GM04503 (cell line): ENCODE results near the gene ATG16L2.
"Not testable (repeated sequence)": the region's sequence is repeated elsewhere in the genome, so short reads cannot be mapped to it uniquely, and the experiment has no call there.

Experiments used
- DNase-seq: peaks from one replicate; pipeline ENCODE4 v3.0.0-alpha.2; 2012; ENCODE audit warnings: low read depth

Gene ATG16L2

DNA sequence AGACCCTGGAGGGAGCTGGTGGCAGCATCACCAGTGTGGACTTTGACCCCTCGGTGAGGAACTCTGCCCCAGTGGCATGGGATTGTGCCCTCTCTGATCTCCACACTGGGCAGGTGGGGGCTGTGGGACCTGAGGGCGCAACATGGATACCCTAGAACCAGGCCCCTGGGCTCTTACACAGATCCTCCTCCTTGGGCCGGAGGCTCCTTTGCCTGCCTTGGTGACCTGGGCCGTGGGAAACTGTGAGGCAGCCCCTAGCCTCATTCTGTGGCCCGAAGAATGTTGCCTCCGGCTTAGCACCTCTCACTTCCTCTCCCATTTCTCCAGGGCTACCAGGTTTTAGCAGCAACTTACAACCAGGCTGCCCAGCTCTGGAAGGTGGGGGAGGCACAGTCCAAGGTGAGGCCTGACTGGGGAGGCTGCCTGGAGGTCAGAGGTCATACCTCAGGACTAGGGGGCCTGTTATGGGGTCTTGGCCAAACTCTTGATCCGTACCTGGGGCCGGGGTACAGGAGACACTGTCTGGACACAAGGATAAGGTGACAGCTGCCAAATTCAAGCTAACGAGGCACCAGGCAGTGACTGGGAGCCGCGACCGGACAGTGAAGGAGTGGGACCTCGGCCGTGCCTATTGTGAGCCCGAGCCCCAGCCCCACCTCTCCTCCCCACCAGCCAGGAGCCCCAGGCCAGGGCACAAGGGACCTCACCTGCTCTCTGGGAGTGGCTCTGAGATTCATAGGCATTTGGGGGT lies 12.2 kb downstream of the ATG16L2 start:
- no peak for DNase-seq

DNA sequence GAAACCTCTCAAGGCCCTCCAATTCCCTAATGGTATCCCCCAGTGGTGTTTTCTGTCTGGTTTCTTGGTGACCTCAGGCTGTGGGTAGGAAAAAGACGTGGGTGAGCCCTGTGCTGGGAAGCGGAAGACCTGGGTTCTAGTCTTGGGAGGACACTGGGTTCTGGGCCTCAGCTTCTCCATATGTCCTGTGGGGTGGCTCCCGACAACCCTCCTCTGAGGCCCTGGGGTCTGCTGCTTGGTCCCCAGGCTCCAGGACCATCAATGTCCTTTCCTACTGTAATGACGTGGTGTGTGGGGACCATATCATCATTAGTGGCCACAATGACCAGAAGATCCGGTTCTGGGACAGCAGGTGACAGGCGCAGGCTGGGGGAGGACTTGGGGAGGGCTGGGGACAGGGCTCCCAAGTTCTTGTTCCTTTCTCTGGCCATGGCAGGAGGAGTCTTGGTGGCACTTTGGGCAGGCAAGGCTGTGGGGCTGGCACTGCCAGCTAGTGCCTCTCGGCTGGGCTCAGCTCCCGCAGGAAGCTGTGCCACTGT lies 12.8 kb downstream of the ATG16L2 start:
- DNase-seq = no peak

DNA sequence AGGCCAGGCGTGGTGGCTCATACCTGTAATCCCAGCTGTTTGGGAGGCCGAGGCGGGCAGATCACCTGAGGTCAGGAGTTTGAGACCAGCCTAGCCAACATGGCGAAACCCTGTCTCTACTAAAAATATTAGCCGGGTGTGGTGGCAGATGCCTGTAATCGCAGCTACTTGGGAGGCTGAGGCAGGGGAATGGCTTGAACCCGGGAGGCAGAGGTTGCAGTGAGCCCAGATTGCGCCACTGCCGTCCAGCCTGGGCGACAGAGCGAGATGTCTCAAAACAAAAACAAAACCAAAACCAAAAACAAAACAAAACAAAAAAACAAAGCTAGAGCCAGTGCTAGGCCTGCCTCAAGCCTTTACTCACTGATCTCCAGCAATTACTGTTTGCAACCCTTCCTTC lies 13.4 kb downstream of the ATG16L2 start:
- not testable (repeated sequence) for DNase-seq

DNA sequence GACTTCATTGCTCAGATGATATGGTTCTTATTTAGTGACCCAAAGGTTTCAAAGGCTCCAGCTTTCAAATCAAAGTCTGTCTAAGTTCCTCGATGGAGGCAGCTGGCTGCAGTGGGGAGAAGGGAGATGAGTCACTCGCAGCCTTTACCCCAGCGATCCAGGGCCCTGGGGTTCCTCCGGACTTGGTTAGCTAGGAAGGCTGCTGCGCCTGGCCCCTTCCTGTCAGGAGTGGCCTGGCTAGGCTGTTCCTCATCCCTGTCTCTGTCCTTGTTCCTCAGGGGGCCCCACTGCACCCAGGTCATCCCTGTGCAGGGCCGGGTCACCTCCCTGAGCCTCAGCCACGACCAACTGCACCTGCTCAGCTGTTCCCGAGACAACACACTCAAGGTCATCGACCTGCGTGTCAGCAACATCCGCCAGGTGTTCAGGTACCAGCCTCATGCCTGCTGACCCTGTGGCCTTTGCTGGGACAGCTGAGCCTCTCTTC lies 13.9 kb downstream of the ATG16L2 start:
- DNase-seq = no peak

DNA sequence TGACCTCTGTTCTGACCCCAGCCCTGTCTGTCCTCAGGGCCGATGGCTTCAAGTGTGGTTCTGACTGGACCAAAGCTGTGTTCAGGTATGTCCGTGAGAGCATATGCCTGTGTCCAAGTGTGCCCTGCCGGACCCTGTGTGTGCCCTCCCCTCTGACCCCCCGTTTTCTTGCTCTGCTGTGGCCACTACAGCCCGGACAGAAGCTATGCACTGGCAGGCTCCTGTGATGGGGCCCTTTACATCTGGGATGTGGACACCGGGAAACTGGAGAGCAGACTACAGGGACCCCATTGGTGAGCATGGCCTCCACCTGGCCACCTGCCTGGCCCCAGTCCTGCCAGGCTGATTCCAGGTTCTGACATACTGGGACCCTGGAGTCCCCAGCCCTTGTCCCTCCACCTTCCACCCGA lies 14.5 kb downstream of the ATG16L2 start:
- no peak for DNase-seq

DNA sequence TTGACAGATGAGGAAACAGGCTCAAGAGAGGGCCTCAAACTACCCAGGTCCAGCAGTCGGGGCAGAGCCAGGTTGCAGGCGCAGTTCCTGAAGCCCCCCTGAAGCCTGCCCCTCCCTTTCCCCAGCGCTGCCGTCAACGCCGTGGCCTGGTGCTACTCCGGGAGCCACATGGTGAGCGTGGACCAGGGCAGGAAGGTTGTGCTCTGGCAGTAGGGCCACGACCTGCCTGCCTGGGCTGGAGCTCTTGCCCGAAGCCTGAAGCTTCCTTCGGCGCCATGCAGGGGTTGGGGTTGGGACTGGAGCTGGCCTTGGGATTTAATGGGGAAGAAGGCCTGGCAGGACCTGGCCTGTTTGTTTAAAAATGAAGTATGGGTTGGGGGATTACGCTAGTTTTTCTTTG lies 15.0 kb downstream of the ATG16L2 start:
- no peak for DNase-seq

DNA sequence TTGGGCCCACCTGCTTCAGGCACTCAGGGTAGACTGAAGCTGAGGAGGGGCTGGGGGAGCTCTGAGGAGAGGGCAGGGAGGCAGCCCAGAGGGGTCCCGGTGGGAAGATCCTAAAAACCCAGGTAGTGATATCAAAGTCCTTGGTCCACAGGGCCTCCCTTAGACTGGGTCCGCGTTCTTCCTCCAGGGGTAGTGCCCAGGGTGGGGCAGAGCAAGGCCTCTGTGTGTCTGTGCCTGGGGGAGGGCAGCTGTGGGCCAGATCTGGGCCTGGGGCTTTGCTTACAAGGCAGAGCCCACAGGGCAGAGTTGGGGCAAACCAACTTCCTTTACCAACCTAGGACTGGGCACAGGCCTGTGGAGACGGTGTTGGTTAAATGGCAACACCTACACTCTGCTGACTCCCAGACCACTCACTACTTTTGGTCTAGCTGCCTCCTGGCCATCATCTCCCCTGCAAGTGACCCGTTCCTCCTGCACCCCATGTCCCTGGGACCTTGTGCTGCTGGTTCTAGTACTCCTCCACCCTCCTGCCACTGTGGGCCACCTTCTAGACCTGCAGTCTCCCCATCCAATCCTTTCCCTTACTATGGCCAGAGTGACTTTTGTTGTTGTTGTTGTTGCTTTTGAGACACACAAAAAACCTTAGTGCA lies 15.8 kb downstream of the ATG16L2 start:
- no peak for DNase-seq

DNA sequence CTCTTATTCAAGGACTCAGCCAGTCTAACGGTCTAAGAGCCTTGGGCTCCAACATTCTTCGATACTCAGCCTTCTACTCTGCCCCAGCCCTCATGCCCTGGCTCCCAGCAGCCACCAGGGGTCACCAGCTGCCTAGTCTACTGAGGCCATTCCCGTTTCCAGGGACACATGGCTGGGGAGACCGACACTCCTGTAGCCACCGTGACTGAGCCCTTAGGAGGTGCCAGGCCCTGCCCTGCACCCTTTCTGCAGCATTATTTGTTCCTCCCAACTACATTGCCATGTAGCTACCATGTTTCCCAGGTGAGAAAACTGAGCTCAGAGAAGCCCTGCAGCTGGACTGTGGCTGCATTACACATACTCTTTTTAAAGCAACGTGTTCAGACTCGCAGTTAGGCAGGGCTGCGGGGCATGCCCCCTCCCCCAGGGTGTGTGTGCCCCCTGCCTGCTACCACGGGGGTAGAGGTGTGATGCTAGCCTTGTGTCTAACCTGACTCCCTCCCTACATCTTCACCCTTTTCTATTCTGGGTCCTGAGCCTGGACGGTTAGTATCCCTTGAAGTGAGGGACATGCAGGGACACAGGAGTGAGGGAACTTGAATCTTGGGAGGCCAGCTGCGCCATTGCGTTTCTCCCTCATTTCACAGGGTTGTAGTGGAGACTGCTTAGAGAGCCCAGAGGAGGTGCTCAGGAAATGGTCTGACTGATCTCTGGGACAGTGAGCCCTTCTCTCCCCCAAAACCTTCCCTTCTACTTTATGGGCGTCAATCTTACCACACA lies 17.5 kb downstream of the ATG16L2 start:
- DNase-seq = no peak

DNA sequence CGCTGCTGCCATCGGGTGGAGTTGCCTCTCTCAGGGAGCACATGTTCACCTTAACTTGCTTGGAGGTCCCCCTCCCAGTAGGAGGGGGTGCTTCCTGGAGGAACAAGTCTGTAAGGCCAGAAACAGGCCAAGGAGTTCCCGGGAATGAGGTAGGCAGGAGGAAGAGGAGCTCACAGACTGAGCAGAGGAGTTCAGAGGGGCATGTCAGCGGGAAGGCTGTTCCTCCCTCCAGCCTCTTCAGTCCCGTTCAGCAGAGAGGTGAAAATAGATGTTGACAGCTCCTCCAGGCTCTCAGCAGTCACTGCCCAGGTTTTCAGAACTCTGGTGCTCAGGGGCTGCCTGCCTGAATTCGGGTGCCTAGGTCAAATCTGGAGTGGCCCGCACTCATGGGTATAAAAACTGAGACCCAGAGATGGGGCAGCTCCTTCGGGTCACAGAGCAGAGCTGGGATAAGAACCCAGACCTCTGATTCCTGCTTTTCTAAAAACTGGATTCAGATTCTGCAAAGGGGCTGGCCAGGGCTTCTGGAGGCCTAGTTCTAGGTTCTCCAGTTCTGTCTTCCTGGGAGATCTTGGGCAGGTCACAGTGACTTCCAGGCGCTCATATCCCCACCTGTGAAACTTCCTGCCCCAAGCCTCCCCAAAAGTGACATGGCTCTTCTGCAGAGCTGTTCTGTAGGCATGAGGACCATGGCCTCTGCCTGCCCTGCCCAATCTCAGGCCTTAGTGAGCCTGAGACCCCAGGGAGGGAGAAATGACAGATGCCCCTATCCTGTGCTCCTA lies 18.3 kb downstream of the ATG16L2 start:
- DNase-seq = no peak

DNA sequence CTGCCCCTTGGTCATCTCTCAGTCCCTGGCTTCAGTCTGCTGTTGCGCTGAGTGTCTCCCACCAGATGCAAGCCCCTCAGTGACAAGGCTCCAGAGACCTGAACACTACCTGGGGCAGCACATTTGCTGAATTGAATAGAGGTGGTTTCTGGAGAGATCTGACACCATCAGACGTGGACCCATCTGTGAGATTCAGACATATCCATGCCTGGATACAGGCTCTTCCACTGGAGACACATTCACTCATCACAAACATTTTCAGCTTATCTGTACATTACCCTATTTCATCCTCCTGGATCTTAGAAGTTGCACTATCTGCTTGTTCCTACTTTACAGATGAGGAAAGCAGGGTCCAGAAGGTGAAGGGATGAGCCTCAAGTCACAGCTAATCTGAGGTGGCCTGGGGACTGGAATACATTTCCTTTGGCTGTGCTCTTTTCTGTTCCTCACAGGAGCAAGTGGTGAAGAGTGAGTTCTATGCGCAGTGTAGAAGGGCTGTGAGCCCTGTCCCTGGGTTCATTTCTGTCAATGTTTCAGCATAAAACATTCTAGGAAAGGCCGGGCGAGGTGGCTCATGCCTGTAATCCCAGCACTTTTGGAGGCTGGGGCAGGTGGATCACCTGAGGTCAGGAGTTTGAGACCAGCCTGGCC lies 19.0 kb downstream of the ATG16L2 start:
- DNase-seq = no peak

DNA sequence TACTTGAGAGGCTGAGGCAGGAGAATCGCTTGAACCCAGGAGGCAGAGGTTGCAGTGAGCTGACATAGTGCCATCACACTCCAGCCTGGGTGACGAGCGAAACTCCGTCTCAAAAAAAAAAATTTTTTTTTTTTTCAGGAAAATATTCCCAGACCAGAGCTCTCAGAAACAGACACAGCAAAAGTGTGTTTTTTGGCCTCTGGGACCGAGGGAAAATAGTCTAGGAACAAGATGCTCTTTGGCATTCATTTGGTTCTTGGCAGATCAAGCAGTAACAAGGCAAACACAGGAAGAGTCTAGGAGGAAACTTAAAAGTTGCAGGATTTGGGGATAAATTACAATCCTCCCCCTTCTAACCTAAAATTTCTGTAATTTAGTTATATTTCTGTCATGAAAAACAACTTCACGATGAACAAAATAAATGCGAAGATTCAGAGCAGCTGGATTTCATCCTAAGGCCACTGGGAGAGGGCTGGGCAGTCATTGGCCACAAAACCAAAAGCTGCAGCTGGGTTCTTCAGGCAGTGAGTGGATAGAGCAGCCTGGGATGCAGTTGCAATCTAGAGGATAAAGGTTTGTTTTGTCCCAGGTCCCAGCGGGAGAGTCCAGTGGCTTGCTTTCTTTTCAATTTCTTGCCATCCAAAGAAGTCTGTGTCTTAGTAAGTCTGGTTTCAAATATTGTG lies 19.7 kb downstream of the ATG16L2 start:
- DNase-seq = no peak

DNA sequence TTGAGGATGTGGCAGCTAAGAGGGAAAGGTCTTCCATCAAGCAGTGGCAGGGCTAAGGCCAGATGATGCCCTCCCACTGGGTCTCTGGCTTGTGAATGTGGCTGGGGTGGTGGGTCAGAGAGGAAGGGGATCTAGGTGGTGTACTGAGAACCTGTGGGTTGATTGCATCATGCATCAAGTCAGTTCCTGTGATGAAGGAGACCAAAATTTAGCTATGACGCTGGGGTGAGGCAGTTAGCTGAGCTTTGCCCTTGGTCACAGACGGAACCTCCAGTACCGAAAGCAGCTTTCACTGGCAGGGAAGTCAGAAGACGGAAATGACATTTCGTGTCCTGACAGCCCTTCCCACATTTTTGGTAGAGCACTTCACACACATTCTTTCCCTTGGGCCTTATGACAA lies 20.7 kb downstream of the ATG16L2 start:
- no peak for DNase-seq

DNA sequence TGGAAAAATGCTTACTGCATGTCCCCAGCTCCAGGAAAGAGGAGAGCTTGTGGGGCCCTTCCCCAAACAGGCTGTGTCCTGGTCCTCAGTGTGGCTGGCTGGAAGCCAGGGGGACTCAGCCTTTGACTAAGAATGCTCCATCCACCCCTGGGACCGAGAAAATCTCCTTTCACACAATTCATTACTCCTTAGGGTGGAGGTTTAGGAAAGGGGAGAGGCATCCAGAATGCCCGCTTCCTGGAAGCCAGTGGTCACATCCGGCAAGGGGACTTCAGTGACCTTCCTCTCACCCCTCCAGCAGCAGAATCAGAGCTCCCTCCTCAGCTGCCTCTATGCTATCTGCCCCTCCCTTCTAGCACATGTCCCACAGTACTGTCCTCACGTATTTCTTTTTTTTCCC lies 21.9 kb downstream of the ATG16L2 start:
- DNase-seq = no peak

DNA sequence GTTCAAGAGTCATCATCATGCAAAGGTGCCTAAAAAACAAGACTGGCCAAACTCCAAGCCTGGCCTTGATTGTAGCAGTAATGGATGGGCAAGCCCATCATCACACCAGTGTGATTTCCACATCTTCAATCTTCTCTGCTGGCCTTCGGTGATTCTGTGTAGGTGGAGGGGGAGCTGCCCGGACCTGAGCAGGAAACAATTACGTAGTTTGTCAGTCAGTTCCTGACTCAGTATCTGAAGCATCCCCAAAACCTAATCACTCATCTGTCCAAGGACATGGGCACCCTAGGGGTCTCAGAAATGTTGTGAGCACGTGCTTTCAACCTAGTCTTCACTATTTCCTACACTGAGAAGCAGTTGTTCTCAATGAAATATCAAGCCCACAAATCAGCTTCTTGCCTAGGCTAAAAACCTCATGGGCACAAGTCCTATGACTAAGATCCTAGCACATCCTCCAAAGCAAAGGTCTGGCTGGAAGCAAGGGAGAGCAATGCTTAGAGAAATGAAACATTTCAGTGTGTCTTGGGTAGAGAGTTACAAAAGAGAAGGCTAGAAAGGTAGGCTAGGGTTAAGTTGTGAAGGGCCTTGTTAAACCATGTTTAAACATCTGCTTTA lies 24.6 kb downstream of the ATG16L2 start:
- DNase-seq = no peak

DNA sequence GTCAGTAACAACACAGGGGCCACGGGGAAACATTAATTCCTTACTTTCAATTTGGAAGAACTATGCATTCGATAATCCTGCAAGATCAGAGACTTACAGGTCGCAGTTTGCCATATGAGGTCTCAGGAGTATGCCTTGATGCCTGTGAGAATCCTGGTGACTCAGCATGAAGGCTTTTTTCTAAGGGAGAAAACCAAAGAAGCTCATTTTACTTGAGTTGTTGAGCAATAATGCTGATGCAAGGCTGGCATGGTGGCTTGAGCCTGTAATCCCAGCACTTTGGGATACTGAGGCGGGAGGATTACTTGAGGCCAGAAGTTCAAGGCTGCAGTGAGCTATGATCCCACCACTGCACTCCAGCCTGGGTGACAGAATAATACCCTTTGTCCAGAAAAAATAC lies 26.6 kb downstream of the ATG16L2 start:
- DNase-seq = peak; percentile 76

DNA sequence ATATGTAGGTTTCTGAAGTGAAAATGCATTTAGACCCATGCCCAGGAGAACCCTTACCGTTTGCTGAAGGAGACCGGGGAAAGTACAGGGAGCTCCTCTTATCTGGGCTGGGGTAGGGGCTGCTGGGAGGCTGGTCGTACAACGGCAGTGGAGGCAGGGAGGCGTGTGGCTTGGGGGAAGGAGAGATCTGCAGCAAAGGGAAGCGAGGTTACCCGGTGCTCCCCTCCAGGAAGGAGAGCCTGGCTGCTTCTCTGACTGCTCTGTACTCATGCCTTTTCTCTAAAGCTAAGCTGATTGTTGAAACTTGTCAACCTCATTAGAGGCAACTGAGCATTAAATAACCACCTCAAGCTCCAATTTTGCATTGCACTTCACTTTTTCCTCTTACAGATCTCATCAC lies 27.2 kb downstream of the ATG16L2 start:
- DNase-seq = no peak

DNA sequence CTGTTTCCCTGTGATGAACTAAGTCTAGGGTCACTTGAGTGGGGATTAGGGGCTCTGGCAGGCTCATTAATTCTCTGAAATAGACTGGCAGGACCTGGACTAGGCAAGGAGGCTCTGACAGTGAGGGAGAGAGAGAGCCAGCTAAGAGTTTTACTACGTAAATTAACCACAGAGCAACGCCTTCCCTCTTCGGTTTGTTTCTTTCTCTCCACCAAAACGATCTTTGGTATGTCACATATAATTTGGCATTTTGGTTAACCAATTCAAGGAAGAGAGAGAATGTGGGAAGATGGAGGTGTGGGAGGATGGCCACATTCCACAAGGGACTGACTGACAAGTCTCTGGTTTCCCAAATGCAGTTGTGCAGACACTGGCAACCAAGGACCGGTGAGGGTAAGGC lies 27.9 kb downstream of the ATG16L2 start:
- no peak for DNase-seq

DNA sequence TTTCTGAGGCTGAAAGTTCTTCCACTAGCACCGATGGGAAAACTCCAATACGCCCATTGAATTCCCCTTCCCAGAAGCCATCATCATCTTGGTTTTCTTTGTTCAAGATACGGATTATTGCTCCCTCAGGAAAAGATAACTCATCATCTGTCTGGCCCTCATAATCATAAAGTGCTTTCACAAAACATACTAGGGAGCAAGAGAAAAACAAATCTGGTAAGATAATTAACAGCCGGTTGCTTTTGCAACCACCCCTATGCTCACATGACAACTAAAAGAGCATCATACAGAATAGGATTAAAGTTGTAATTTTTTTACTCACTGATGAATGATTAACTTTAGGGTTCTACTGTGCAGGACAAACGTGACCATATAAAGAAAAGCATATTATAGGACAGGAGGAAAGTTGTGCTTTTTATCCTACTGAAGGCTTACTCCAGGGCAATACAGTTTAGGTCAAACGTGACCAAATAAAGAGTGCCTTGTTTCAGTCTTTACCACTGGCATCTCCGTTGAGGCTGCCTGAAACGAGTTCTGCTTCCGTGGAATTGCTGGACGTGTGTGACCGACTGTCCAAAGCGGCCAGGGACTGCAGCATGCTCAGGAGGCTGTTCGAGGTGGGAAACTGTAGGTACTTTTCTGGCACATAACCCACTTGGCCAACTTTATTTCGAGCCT lies 28.6 kb downstream of the ATG16L2 start:
- DNase-seq = no peak

DNA sequence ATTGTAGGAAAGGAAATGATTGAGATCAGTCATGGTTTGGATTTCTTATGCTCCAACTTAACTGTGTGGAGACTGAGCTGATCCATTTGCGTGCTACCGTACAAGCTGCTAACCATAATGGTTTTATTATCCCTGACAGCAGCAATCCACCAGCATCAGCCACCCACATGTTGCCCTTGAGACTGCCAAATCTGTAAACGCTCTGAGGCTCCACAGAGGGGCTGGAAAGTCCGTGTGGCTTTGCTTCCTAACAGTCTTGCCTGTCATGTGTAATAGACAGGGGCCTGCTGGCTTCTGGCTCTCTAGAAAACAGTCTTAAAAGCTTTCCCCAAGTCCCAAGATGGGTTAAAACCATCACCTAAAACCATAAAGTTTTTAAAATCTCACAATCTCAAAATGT lies 30.1 kb downstream of the ATG16L2 start:
- peak; percentile 56 for DNase-seq
